DMS79 (cell line): ENCODE data around the gene EGFLAM.

Experiments used
- DNase-seq: peaks from one replicate; lab custom pipeline; 2025; lab: John Stamatoyannopoulos, UW

EGFLAM gene

GRCh38 chr5:38265546-38266179 lies 7.3 kb downstream of the EGFLAM start:
- DNase-seq, result no peak

GRCh38 chr5:38267372-38267771 lies 9.0 kb downstream of the EGFLAM start:
- no peak for DNase-seq

GRCh38 chr5:38273626-38274025 lies 15.3 kb downstream of the EGFLAM start:
- DNase-seq, result no peak

GRCh38 chr5:38274370-38274769 lies 16.0 kb downstream of the EGFLAM start:
- no peak for DNase-seq

- DNase-seq, result no peak
These were observed 26.0 kb downstream of the EGFLAM start for GRCh38 chr5:38284384-38284783.

GRCh38 chr5:38285226-38285625 lies 26.9 kb downstream of the EGFLAM start:
- DNase-seq, result no peak

- peak; percentile 32 for DNase-seq
These were observed 27.6 kb downstream of the EGFLAM start for GRCh38 chr5:38286002-38286401.

- no peak for DNase-seq
These were observed 28.8 kb downstream of the EGFLAM start for GRCh38 chr5:38287124-38287523.

- no peak for DNase-seq
These were observed 31.1 kb downstream of the EGFLAM start for GRCh38 chr5:38289457-38289856.

GRCh38 chr5:38290028-38290653 lies 31.8 kb downstream of the EGFLAM start:
- DNase-seq, result no peak

GRCh38 chr5:38291355-38291754 lies 33.0 kb downstream of the EGFLAM start:
- DNase-seq, result no peak

GRCh38 chr5:38292228-38292627 lies 33.9 kb downstream of the EGFLAM start:
- DNase-seq, result no peak

- DNase-seq, result no peak
These were observed 37.4 kb downstream of the EGFLAM start for GRCh38 chr5:38295751-38296150.

GRCh38 chr5:38297830-38298608 lies 39.7 kb downstream of the EGFLAM start:
- DNase-seq, result no peak

- DNase-seq, result no peak
These were observed 41.2 kb downstream of the EGFLAM start for GRCh38 chr5:38299585-38299984.

GRCh38 chr5:38305148-38305547 lies 46.8 kb downstream of the EGFLAM start:
- DNase-seq, result no peak

- DNase-seq, result no peak
These were observed 49.5 kb downstream of the EGFLAM start for GRCh38 chr5:38307845-38308244.

GRCh38 chr5:38316544-38317224 lies 58.3 kb downstream of the EGFLAM start:
- DNase-seq, result no peak

- no peak for DNase-seq
These were observed 59.5 kb downstream of the EGFLAM start for GRCh38 chr5:38317868-38318267.

GRCh38 chr5:38319491-38319890 lies 61.1 kb downstream of the EGFLAM start:
- no peak for DNase-seq

- no peak for DNase-seq
These were observed 63.6 kb downstream of the EGFLAM start for GRCh38 chr5:38321978-38322377.

- no peak for DNase-seq
These were observed 65.4 kb downstream of the EGFLAM start for GRCh38 chr5:38323645-38324295.
